Stimulated activated CD4-positive, alpha-beta T cell treated with anti-CD3 and anti-CD28 coated beads, TNF-alpha, amount 100 ng/mL, for 4 hours (primary cell): ENCODE data around the gene PLA2G15.
A peak's percentile ranks its signal among the peaks of the same experiment; 100 is the strongest.

ENCODE experiments used
- DNase-seq, 3 experiments: peaks; one replicate each; pipeline ENCODE4 v3.0.0-alpha.2; 2020; ENCODE audit warnings: low read depth in 3 of 3

The PLA2G15 gene

DNA sequence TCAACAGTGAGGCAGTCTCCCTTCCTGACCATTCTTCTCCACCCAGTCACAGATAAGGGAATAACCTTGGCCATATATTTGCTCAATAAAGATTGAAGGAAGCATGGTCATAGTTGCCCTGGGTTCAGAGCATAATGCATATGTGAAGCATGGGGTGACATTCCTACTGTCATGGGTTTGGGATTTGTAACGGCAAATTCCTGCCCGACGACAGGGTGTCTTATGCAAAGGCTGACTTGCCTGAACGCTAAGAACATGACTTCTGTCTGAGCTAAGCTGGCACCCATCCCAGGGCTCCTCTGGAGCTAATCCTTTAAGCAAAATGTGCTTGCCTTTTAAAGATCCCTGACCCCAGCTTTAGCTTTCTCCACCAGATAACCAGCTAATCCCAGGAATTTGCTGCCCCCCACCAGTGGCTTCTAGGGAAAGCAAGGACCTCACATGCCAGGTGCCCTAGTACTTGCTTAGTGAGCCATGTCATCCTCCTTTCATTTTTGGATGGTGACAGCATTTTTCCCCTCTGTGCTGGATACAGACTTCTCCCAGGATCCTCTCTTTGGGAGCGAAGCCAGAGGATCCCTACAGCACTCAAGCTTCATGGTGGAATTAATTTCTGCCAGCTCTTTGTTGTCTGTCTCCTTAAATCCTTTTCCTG is 53.9 kb downstream of the PLA2G15 start:
- DNase-seq, result no peak

DNA sequence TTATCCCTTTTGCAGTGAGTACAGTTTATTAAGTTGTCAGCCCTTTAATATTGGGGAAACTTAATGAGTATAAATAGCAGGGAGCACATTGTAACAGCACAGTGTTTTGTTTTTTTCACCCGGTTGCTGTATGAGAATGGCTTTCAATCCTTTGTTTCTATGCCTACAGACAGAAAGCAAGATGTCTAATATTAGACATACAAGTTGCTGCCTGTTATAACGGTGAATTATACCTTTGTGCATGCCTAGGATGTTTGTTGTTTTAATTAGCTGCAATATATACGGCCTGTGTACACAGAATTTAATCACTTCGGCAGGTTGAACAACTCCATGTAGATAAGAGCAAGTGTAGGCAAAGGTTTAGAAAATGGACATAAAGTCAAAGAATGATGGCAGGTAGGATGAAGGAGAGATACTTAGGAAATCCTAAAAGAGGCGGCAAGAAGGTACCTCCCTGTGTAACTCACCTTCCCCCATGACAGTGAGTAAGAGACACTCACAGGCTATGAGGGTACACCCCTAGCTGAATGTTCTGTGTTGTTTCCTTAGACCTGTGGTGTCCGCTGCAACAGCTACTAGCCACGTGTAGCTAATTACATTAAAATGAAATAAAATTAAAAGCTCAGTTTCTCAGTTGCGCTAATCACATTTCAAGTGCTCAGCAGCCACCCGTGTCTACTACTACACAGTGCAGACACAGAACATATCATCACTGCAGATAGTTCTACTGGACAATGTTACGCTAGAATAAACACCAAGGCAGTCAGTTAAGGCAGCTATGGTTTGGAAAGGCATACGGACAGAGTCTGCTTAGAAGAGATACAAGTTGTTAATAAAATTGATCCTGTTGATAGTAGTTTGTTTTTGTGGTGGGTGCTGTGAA is 54.6 kb downstream of the PLA2G15 start:
- DNase-seq, result no peak

DNA sequence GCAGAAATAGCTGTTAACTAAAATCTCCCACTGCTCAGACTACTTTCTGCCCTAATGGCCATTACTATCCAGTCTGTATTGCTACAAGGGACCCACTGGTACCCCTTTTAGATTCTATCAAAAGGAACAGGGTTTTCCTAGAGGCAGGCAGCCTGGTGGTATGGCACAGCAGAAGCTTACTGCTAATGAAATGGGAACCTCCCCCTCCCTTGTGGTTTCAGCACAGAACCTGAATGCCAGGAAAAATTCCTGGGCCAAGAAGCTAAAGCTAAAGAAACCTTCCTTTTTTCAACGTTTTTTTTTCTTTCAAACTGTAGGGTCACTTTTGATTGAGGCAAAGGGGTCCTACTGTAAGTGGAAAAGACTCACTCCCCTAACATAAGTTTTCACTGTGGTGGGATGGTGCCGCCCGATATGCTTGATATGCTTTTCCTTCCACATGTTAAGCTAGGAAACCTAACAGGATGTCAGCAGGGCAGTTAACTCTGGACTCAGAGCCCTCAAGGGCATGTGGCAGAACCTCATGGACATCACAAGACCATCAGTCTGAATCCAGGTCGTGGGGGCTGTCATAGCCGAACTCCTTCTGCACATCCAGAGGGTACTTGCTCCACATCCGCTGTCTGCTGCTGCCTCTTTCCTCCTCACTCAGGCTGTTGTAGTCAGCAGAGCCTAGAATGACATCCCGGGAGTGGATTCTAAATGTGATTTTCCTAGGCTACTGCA is 55.7 kb downstream of the PLA2G15 start:
- DNase-seq, result no peak

GRCh38 chr16:68306633-68307032 is 61.5 kb downstream of the PLA2G15 start:
- DNase-seq, result no peak

DNA sequence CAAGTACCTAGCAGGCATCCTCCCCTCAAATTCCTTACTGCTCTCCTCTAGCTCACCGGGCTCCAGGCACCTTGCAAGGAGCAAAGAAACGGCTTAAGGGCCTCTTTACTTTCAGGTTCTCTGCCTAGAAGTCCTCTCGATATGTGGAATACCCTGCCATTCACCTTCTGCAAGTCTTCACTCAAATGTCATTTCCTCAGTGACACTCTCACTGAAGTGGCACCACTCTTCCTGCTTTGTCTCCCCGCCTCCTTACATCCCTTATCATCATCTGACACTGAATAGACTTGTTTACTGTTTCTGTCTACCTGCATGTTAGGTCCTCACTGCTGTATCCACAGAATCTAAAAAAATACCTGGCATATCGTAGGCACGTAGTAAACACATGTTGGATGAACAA is 64.6 kb downstream of the PLA2G15 start:
- DNase-seq, result no peak

DNA sequence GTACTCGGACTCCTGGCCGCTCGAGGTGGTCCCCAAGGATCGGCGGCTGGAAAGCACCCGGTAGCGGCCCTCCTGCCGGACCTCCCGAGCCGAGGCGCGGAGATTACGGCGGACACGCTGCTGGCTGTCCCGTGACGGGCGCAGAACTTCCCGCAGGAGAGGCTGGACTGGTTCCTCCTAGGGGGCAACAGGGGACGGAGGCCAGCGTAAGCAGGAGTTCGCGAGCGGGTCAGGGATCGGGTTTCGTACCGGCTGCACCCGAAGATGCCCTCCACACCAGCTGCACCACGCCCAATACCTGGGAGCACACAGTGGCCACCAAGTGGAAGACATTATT is 65.2 kb downstream of the PLA2G15 start:
- DNase-seq, result peak in 1 of 3 experiments; percentile 20
